ENCODE results near the gene MPST.
"Not testable (repeated sequence)": the region's sequence is repeated elsewhere in the genome, so short reads cannot be mapped to it uniquely, and the experiment has no call there.

Gene MPST

DNA sequence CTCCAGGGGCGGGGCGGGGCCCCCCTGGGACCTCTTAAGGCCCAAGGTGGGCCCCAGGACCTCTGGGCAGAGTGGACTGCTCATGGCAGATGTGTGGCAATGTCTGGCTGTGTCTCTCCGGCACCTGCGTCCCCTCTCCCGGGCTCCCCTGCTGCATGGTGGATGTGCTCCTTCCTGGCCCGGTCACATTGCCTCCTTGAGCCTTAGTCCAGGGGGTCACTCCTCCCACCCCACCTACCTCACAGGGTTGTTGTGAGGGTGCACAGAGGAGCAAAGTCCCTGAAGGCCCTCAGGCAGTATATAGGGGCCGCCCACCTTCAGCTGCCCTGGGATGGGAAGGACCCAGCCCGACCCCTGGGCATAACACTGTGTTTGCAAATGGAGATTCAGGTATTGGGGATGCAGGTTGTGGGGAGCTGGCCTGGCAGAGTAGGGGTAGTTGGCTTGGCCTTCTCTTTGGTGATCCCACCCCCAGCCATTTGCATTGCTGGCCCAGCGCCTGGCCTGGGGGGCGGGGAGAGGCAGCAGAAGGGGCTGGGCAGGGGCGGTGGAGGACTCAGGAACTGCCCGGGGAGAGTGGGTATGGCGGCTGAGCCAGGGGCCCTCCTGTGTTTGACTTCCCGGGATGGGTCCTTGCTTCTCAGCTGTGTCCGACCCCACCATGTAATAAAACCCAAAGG, 43.3 kb downstream of the MPST start:
- no peak for DNase-seq

- no peak for DNase-seq
These were observed 44.2 kb downstream of the MPST start for GRCh38 chr22:37063431-37064420.

DNA sequence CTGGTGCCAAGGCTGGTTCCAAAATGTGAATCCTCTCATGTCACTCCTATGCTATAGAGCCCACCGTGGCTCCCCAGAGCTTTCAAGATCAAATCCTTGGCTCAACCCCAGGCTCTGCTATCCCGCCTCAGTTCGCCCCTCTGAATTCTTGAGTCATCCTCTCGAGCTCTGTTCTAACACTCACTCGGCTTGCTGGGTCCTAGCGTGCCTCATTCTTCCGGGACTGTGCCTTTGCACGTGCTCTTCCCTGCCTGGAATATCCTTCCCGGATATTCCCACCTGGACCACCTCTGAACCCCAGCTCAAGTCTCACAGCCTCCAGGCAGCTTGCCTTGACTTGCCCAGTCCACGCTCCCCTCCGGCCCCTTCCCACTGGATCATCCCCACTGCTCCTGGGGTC, 45.0 kb downstream of the MPST start:
- no peak for DNase-seq

DNA sequence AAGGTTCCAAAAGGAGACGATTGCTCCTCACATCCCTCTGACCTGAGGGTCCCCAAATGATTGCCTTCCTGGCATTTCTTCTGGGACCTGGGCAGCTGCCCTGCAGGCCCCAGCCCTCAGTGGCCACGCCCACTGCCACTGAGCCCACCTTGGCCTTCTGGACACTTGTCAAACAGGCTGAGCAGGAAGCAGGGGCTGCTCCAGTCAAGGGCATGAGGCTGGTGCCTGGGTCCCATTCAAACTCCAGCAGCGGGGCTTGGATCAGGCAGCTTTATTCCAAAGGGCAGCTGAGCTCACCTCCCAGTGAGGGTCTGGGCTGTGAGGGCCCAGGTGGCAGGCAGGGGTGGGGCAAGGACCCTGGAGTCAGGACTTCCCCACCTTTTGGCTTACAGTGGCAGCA, 45.6 kb downstream of the MPST start:
- DNase-seq = no peak

DNA sequence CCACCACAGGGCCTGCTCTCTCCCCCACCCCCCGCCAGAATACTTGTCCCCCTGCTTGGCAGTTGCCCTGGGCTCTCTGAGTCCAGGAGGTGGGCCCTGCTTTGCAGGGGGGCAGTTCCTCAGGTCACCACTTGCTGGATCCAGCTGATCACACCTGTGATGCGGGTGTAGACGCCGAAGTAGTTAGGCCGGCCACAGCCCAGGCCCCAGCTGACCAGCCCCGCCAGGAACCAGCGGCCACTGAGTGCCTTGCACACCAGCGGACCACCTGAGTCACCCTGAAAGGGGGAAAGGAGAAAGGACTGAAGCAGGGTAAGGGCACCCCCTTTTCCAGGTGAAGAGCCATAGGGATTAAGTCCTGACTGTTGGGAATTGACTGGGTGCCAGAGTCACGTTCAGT, 46.4 kb downstream of the MPST start:
- no peak for DNase-seq

DNA sequence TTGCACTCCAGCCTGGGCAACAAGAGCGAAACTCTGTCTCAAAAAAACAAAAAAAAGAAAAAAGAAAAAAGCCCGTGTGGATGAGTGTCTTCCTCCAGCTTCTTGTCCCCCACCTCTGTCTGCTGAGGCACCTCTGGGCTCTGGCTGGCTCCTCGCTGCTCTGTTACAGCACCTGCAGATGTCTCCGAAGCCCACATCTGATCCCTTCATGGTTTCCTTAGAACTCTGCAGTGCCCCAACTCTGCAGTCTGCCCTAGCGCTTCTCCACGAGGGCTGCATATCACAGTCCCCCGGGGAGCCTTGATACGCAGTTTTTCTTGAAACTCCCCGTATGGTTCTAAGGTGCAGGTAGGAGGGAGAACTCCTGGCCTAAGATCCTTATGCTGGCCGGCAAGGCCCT, 47.9 kb downstream of the MPST start:
- DNase-seq = no peak

GRCh38 chr22:37068859-37069258, 49.3 kb downstream of the MPST start:
- no peak for DNase-seq

GRCh38 chr22:37069319-37069718, 49.8 kb downstream of the MPST start:
- no peak for DNase-seq

- DNase-seq = no peak
These were observed 50.2 kb downstream of the MPST start for GRCh38 chr22:37069719-37070118.

GRCh38 chr22:37070334-37070733, 50.8 kb downstream of the MPST start:
- DNase-seq = no peak

DNA sequence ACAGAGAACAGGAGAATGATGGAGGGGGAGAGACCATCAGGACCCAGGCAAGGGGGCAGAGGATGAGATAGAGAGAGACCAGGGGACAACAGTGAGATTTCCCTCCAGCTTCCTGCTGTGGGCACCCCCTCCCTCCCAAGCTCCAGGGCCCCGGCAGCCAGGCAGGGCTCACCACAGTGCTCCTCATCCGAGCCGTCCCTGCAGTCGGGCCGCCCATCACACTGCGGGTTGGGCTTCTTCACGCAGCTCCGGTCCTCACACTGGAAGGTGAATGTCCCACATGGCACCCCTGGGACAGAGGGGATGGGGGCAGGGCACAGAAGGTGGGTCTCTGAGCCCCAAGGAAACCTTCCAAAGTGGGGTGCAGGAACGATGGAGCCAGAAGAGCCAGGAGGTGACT, 51.2 kb downstream of the MPST start:
- no peak for DNase-seq

DNA sequence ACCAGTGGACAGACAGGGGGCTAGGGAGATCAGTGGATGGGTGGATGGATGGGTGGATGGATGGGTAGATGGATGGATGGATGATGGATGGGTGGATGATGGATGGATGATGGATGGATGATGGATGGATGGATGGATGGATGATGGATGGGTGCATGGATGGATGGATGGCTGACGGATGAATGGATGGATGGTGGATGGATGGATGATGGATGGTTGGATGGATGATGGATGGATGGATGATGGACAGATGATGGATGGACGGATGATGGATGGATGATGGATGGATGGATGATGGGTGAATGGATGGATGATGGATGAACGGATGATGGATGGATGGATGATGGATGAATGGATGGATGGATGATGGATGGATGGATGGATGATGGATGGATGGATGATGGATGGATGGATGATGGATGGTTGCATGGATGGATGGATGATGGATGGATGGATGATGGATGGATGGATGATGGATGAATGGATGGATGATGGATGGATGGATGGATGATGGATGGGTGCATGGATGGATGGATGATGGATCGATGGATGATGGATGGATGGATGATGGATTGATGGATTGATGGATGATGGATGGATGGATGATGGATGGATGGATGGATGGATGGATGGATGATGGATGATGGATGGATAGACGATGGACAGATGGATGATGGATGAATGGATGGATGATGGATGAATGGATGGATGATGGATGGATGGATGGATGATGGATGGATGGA, 52.5 kb downstream of the MPST start:
- DNase-seq = not testable (repeated sequence)

DNA sequence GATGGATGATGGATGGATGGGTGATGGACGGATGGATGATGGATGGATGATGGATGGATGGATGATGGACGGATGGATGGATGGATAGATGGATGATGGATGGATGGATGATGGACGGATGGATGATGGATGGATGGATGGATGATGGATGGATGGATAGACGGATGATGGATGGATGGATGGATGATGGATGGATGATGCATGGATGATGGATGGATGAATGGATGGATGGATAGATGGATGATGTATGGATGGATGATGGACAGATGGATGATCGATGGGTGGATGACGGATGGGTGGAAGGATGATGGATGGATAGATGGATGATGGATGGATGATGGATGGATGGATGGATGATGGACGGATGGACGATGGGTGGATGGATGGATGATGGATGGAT, 53.1 kb downstream of the MPST start:
- no peak for DNase-seq

GRCh38 chr22:37074537-37074936, 55.0 kb downstream of the MPST start:
- no peak for DNase-seq

GRCh38 chr22:37075046-37075445, 55.5 kb downstream of the MPST start:
- no peak for DNase-seq

GRCh38 chr22:37075822-37076433, 56.4 kb downstream of the MPST start:
- DNase-seq = no peak

DNA sequence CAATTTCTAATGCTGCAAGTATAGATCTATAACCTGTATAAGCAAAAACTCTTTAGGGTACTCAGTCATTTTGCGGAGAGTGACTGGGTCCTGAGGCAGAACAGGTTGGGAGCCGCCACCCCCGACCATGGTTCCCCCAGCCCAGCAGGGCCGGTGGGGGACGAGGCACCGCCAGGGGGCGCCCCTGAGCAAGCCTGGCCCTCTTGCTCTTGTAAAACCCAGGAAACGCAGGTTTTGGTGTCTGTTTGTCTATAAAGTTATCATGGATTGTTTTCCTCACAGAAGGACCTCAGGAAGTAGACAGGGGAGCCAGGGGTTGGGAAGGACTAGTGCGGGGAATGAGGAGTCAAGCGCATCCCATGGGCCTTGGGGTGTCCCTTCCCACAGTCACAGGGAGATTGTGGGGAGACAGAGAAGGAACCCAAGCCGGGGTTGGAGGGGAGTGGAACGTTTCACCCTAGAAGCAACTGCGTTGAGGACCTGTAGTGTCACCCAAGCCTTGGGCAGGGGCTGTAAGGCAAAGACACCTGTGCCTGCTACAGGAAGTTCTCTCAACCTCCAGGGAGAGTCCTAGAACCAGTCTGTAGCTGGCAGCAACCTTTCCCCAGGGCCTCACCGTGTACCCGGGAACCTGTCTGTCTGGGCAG, 58.4 kb downstream of the MPST start:
- peak; percentile 91 for DNase-seq

DNA sequence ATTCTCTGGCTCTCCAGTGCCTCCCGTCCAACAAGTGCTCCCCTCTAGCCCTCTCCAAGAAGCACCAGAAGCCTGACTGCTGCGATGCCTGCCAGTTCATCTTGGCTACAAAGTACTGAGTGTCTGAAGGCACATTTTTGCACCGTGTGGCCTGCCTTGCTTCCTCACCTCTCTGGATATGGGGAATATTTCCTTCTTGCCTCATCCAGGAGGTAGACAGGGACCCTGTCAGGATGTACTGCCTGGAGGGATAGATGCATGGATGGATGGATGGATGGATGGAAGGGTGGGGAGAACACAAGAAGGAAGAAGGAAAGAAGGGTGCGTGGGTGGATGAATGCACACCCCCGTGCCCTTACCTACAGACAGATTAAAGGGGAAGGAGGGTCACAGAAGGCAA, 59.6 kb downstream of the MPST start:
- DNase-seq = peak; percentile 19

Data from activated CD4-positive, alpha-beta T cell treated with anti-CD3 and anti-CD28 coated beads, Interleukin-2, Interleukin-6, amounts not matched to agents 100 ng/mL and 50 ng/mL, durations not matched to agents 16 hours and 8 hours (primary cell).